H1 (cell line): ENCODE measurements around the gene PLD5. TPM values are rescaled to one million over a fixed set of nuclear protein-coding genes. Genes with fewer than 3 reads are reported as not detected.

Experiments
- ASH2L ChIP-seq: fragments of 200-600, 300-600 bp; sonication (generic); IDR thresholded peaks from one replicate; pipeline ENCODE4 v1.7.1; 2017; ENCODE audit warnings: low read length
- ATF3 ChIP-seq: IDR thresholded peaks from 2 replicates; pipeline ENCODE4 v1.6.1; 2011; ENCODE audit warnings: low read depth, mild to moderate bottlenecking, low read length; ENCODE audit not compliant: insufficient read depth
- CBX5 ChIP-seq: fragments of 300-800, 300-1000 bp; sonication (generic); IDR thresholded peaks from 2 replicates; pipeline ENCODE4 v1.7.1; 2016; ENCODE audit warnings: antibody characterized with exemption, low read length, low read depth
- EP300 ChIP-seq, 2 experiments: IDR thresholded peaks; 1 replicate in 1 of 2; 2 replicates in 1 of 2; pipeline ENCODE4 v1.6.1; 2011 to 2012; ENCODE audit warnings: low read depth in 2 of 2, low read length in 2 of 2, mild to moderate bottlenecking in 2 of 2, borderline replicate concordance in 1 of 2, inconsistent platforms in 1 of 2, moderate library complexity in 1 of 2
- MAFK ChIP-seq: IDR thresholded peaks from 2 replicates; pipeline ENCODE4 v1.6.1; 2012; ENCODE audit warnings: low read depth, mild to moderate bottlenecking, improper control_type of control experiment, low read length
- SIX5 ChIP-seq: IDR thresholded peaks from 2 replicates; pipeline ENCODE4 v1.6.1; 2011; ENCODE audit warnings: mild to moderate bottlenecking, low read depth, low read length
- polyA plus RNA-seq, 7 experiments: library from polyadenylated mRNA; depleted of rRNA in 3 of 7; stranded (reverse) in 5 of 7; unstranded in 2 of 7; fragments of >200 nt in 5 of 7; fragments of 200-250 nt in 2 of 7; gene quantifications; 1 replicate in 5 of 7; 2 replicates in 1 of 7; 4 replicates in 1 of 7; pipeline versions ENCODE4 v1.2.1 to v1.2.3, GENCODE V29; 2011 to 2013; ENCODE audit warnings: missing spikeins in 2 of 7, mixed read lengths in 2 of 7
- total RNA-seq: library from RNA; stranded (reverse); fragmentation: NEBNext Ultra II Directional; extraction: Animal tissue kit (Norgen Biotek cat#: 25700); gene quantifications from 2 replicates; pipeline ENCODE4 v1.2.1, GENCODE V29; 2021

The PLD5 gene
- total and polyA plus RNA-seq, 2 of the 8 experiments (the other 6 are each of a cell fraction or from before 2014, with no cell fraction given), result 0.86 to 8.5 TPM

DNA sequence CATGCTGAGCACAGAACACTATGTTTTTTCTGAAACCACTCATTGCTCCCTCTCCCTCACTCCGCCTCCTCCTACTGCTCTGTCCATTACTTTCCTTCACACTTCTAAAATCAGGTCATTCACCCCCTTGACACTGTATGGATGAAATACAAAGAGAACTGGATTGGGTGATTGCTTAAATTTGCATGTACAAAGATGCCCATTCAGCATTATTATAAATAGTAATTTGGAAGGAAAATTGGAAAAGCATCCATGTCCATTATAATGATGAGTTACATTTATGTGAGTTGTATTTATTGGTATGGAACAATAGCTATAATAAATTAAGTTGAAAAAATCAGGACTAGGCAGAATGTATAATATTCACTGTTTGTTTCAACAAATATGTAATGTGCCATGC lies 83.7 kb downstream of the PLD5 start (continued):
- no peak for TF ChIP-seq EP300 (IDR thresholded peaks at IDR 0.05; ENCODE audit: borderline replicate concordance in 1 of 2, low read depth in 2 of 2, low read length in 2 of 2)
- no peak for TF ChIP-seq MAFK
- TF ChIP-seq ASH2L, result no peak
- no peak for TF ChIP-seq ATF3
- no peak for TF ChIP-seq CBX5
- no peak for TF ChIP-seq SIX5
